Hepatocyte (in vitro differentiated cells): ENCODE results near the gene HLA-DMB.

Experiments
- EZH2 ChIP-seq: fragments of 200-600 bp; sonication (generic); IDR thresholded peaks from 2 replicates; pipeline ENCODE4 v1.6.1; 2016; ENCODE audit warnings: antibody characterized with exemption, mild to moderate bottlenecking, borderline replicate concordance
- TF ChIP-seq, protein P1 (sequence below): fragments of 200-600 bp; sonication (generic); IDR thresholded peaks from 2 replicates; pipeline ENCODE4 v1.5.1; 2016; ENCODE audit warnings: antibody characterized with exemption, mild to moderate bottlenecking; ENCODE audit not compliant: poor library complexity

DNA sequence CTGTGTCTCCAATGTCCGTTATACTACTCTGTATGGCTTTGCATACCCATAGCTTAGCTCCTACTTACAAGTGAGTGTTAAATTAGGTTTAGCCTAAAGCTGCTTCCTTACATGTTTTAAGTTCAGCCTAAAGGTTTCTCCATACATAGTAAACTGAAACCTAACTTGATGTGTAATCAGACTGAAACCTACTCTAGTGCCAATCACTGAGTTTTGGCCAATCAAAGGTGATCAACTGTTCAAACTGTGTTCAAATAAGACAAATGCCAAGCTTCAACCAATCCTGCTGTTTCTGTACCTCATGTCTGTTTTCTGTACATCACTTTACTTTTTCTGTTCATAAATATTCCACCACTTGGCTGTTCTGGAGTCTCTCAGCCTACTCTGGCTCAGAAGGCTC, 48.5 kb upstream of the HLA-DMB start:
- TF ChIP-seq, protein P1, sequence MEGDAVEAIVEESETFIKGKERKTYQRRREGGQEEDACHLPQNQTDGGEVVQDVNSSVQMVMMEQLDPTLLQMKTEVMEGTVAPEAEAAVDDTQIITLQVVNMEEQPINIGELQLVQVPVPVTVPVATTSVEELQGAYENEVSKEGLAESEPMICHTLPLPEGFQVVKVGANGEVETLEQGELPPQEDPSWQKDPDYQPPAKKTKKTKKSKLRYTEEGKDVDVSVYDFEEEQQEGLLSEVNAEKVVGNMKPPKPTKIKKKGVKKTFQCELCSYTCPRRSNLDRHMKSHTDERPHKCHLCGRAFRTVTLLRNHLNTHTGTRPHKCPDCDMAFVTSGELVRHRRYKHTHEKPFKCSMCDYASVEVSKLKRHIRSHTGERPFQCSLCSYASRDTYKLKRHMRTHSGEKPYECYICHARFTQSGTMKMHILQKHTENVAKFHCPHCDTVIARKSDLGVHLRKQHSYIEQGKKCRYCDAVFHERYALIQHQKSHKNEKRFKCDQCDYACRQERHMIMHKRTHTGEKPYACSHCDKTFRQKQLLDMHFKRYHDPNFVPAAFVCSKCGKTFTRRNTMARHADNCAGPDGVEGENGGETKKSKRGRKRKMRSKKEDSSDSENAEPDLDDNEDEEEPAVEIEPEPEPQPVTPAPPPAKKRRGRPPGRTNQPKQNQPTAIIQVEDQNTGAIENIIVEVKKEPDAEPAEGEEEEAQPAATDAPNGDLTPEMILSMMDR, result no peak
- TF ChIP-seq EZH2, result no peak
